Measurements from ENCODE around the gene PTK7.

The PTK7 gene

DNA sequence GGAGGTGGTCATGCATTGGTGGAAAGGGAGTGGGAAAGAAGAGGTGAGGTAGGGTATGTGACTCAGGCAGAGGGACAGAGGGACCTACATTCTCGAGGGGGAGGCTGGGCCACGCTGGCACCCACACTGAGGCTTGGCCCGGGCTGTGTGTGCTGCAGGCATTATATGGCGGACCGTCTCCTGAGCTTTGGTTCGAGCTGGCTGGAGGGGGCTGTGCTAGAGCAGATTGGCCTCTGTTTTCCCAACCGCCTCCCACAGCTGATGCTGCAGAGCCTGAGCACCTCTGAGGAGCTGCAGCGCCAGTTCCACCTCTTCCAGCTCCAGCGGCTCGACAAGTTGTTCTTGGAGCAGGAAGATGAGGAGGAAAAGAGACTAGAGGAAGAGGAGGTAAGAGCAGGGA, 129.7 kb downstream of the PTK7 start:
- no peak for DNase-seq (ENCODE audit: low read depth)

DNA sequence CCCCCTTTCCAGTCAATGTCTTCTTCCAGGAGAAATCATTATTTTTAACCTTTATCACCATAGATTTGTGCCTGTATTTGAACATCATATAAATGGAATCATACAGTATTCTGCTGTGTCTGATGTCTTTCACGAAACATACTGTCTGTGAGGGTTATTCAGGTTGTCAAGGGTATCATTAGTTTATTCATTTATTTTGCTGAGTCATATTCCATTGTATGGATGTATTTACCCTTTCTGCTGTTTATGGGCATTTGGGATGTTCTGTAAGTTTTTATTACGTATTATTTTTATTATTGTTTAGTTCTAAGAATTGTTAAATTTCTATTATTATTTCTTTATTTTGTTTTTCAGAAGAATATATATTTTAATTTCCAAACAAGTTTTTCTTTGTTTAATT, 131.2 kb downstream of the PTK7 start:
- DNase-seq (ENCODE audit: low read depth): no peak
